Stimulated activated CD4-positive, alpha-beta T cell treated with anti-CD3 and anti-CD28 coated beads, Interleukin-12 subunit alpha, Interleukin-12 subunit beta, amount 100 ng/mL, for 48 hours (primary cell): ENCODE measurements around the gene DLX3.

Source experiments
- DNase-seq, 3 donors: peaks; one replicate each; pipeline ENCODE4 v3.0.0-alpha.2; 2020; ENCODE audit warnings: low read depth in 2 of 3, low spot score in 1 of 3

The DLX3 gene

GRCh38 chr17:49992933-49993422, 2.0 kb downstream of the DLX3 start:
- no peak for DNase-seq

- no peak for DNase-seq
Measured at GRCh38 chr17:49992191-49992932, 2.7 kb downstream of the DLX3 start.

GRCh38 chr17:49991409-49991808, 3.6 kb downstream of the DLX3 start:
- DNase-seq: no peak

GRCh38 chr17:49990921-49991320, 4.1 kb downstream of the DLX3 start:
- DNase-seq: no peak

GRCh38 chr17:49990331-49990730, 4.7 kb downstream of the DLX3 start:
- no peak for DNase-seq

- DNase-seq: no peak
Measured at GRCh38 chr17:49989518-49989880, 5.5 kb downstream of the DLX3 start.

- no peak for DNase-seq
Measured at GRCh38 chr17:49987681-49988441, 7.2 kb downstream of the DLX3 start.

- no peak for DNase-seq
Measured at GRCh38 chr17:49987290-49987585, 7.8 kb downstream of the DLX3 start.

GRCh38 chr17:49986396-49987289, 8.4 kb downstream of the DLX3 start:
- DNase-seq: no peak

- DNase-seq: no peak
Measured at GRCh38 chr17:49985310-49985990, 9.6 kb downstream of the DLX3 start.

GRCh38 chr17:49984776-49985175, 10.2 kb downstream of the DLX3 start:
- DNase-seq: no peak

- DNase-seq: no peak
Measured at GRCh38 chr17:49984283-49984682, 10.7 kb downstream of the DLX3 start.

- DNase-seq: no peak
Measured at GRCh38 chr17:49980703-49981197, 14.3 kb downstream of the DLX3 start.

GRCh38 chr17:49979748-49980479, 15.1 kb downstream of the DLX3 start:
- no peak for DNase-seq

- no peak for DNase-seq
Measured at GRCh38 chr17:49978501-49978900, 16.5 kb downstream of the DLX3 start.

GRCh38 chr17:49977463-49978389, 17.3 kb downstream of the DLX3 start:
- DNase-seq: no peak

- no peak for DNase-seq
Measured at GRCh38 chr17:49976828-49977202, 18.2 kb downstream of the DLX3 start.

GRCh38 chr17:49976163-49976827, 18.7 kb downstream of the DLX3 start:
- no peak for DNase-seq

GRCh38 chr17:49975531-49975930, 19.5 kb downstream of the DLX3 start:
- no peak for DNase-seq
